Measurements from ENCODE around the gene CYB5D1.

- no peak for TF ChIP-seq CTCF (IDR thresholded peaks at IDR 0.05)
- TF ChIP-seq POLR2AphosphoS5 (IDR thresholded peaks at IDR 0.05), result no peak
Measured at GRCh38 chr17:7875804-7876370, 18.1 kb downstream of the CYB5D1 start.

Measured in sigmoid colon (tissue), 4 donors.